Ramos (cell line): ENCODE results near the gene PCAT7.
"Not testable (repeated sequence)": the region's sequence is repeated elsewhere in the genome, so short reads cannot be mapped to it uniquely, and the experiment has no call there.

Experiments used
- in situ Hi-C: fragments of 300-500 bp; cut with MboI; formaldehyde crosslinking; loops from one replicate; pipeline ENCODE4 v1.14.3; 2022; ENCODE audit warnings: low sequenced_read_pairs; ENCODE audit not compliant: unreplicated experiment

The PCAT7 gene

GRCh38 chr9:94554439-94555331, at the start of gene PCAT7:
PCAT7 (plus strand) TSS chr9:94555083.
- in situ Hi-C loops = no loop called here

DNA sequence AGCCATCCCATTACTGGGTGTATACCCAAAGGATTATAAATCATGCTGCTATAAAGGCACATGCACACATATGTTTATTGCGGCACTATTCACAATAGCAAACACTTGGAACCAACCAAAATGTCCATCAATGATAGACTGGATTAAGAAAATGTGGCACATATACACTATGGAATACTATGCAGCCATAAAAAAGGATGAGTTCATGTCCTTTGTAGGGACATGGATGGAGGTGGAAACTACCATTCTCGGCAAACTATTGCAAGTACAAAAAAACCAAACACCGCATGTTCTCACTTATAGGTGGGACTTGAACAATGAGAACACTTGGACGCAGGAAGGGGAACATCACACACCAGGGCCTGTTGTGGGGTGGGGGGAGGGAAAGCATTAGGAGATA, 48.5 kb upstream of the PCAT7 start:
- in situ Hi-C loops = not testable (repeated sequence)

DNA sequence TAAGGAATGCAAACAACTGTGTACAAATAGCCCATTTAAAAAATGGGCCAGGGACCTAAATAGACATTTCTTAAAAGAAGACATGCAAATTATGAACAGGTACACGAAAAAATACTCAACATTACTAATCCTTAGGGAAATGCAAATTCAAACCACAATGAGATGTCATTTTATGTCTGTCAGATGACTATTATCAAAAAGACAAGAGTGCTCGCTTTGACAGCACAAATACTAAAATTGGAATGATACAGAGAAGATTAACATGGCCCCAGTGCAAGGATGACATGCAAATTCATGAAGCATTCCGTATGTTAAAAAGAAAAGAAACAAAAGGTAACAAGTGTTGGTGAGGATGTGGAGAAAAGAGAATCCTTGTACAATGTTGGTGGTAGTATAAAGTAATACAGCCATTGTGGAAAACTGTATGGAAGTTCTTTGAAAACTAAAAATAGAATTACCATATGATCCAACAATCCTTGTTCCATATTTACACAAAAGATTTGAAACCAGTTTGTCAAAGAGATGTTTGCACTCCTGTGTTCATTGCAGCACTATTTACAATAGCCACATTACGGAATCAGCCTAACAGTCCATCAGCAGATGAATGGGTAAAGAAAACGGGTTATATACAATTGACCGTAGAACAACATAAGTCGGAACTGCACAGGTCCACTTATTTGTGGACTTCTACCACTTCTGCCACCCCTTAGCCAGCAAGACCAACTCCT, 47.2 kb upstream of the PCAT7 start:
- in situ Hi-C loops = no loop called here

DNA sequence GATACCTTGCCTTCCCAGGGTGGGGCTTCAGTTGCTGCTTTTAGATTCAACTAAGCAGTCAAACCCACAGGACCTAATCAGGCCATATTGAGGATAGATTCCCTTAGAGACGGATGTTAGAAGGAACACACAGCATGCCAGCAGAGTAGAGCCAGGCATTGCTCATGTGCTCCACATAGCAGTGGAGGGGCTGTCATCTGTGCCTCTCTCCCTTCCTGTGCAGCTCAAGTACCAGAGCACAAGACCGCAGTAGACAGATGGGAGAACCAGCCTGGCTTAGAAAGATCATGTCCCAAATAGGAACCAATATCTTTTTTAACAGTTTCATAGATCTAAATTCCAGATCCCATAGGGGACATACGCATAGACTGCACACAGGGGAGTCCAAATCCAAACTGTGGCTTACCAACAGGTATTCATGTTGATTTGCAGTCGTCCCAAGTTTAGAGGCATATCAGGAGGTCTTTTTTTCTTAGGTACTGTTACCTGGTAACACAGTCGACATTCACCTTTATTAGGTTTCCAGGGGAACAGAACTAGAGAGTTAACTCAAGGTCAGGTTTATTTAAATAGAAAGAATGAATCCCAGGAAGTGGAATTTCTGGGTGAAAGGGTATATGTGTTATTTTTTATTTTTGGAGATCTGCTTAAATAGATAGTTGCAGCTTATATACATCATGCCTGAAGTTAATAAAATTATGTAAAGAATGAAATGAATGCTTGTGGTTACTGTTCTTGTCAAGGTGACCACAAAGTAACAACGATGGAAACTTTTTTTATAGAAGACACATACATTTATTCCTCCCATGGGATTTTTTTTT, 43.5 kb upstream of the PCAT7 start:
- in situ Hi-C loops = no loop called here

DNA sequence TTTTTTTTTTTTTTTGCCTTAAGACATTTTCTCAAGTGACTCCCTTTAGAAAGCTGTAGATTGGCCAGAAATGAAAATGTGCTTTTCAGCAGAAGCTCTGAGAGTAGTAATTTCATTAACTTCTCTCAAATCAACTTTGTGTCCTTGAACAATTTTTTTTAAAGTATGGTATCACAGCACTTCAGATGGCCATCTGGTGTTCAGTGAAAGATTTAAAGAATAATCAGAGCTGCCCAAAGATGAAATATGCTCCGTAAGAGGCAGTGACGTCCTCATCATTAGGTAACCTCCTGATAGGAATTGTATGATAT, 43.0 kb upstream of the PCAT7 start:
- in situ Hi-C loops = no loop called here

- in situ Hi-C loops = no loop called here
Observed at GRCh38 chr9:94514722-94515121, 40.2 kb upstream of the PCAT7 start.

DNA sequence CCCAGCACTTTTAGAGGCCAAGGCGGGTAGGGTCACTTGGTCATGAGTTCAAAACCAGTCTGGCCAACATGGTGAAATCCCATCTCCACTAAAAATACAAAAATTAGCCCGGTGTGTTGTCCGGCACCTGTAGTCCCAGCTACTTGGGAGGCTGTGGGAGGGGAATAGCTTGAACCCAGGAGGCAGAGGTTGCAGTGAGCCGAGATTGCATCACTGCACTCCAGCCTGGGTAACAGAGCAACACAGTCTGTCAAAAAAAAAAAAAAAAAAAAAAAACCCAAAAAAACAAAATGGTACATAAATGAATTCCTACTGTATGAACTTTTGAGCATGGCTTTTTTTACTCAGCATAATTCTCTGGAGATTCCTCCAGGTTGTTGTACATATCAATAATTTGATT, 37.6 kb upstream of the PCAT7 start:
- in situ Hi-C loops = no loop called here

- in situ Hi-C loops = no loop called here
Observed at GRCh38 chr9:94525396-94526035, 29.4 kb upstream of the PCAT7 start.

- in situ Hi-C loops = no loop called here
Observed at GRCh38 chr9:94526271-94526670, 28.6 kb upstream of the PCAT7 start.

DNA sequence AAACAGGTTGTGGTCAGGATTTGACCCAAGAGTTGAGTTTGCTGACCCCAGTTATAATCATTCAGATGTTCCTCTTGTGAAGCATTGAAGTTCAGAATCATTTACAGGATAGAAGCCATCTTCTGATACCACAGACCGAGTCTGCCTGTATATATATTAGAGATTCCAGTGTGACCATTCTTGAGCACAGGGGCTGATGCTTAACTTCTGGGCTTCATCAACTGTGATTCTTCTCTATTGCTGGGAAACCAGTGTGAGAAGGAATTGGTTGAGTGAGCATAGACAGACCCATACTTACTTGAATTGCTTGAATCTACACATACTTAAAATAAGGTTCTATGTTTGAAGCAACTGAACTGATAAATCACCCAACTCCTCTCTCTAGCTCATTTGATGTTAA, 27.9 kb upstream of the PCAT7 start:
- in situ Hi-C loops = no loop called here

DNA sequence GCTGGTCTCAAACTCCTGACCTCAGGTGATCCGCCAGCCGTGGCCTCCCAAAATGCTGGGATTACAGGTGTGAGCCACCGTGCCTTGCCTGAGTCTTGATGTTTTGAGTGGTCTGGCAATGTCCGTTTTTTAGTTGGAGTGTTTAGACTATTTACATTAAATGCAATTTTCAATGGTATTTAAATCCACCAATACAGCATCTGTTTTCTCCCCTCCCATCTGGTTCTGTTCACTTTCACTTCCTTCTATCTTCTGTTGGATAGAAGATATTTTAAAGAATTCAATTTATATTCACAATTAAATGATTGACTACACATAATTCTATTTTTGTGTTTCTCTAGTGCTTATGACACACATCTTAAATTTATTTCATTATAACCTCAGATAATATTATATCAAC, 26.0 kb upstream of the PCAT7 start:
- in situ Hi-C loops = no loop called here

GRCh38 chr9:94533155-94533554, 21.7 kb upstream of the PCAT7 start:
- in situ Hi-C loops = no loop called here

GRCh38 chr9:94533601-94534000, 21.3 kb upstream of the PCAT7 start:
- in situ Hi-C loops = no loop called here

- in situ Hi-C loops = no loop called here
Observed at GRCh38 chr9:94534901-94535300, 20.0 kb upstream of the PCAT7 start.

GRCh38 chr9:94538908-94539307, 16.0 kb upstream of the PCAT7 start:
- in situ Hi-C loops = no loop called here

GRCh38 chr9:94544335-94544734, 10.5 kb upstream of the PCAT7 start:
- in situ Hi-C loops = not testable (repeated sequence)

GRCh38 chr9:94545940-94546339, 8.9 kb upstream of the PCAT7 start:
- in situ Hi-C loops = no loop called here

- in situ Hi-C loops = no loop called here
Observed at GRCh38 chr9:94553029-94553938, 1.6 kb upstream of the PCAT7 start.

- in situ Hi-C loops = no loop called here
Observed at GRCh38 chr9:94554078-94554438, 825 bp upstream of the PCAT7 start.

- in situ Hi-C loops = no loop called here
Observed at GRCh38 chr9:94557376-94557775, 2.5 kb downstream of the PCAT7 start.
